Measurements from ENCODE around the gene NOTUM. TPM values are rescaled to one million over a fixed set of nuclear protein-coding genes. Genes with fewer than 3 reads are reported as not detected.

Gene NOTUM
- polyA plus RNA-seq, 3 donors: not detected

GRCh38 chr17:81996757-81997441 is 35.9 kb upstream of the NOTUM start:
- no peaks in the 10 kb centered on the region for H3K4me1 ChIP-seq (ENCODE audit: control insufficient read depth in 1 of 2, insufficient read depth in 2 of 2, low read length in 2 of 2)
- DNase-seq: no peak
- no peaks in the 10 kb centered on the region for H3K9me3 ChIP-seq (replicated peaks in 1 of 2; ENCODE audit: control insufficient read depth in 1 of 2, insufficient read depth in 1 of 2, low read length in 2 of 2)
- no peak overlapping the region for H2AFZ ChIP-seq (ENCODE audit: insufficient read depth, low read depth, low read length, poor library complexity, severe bottlenecking)
- intact Hi-C loops (cut with micrococcal nuclease): no loop called here
- TF ChIP-seq CTCF (IDR thresholded peaks at IDR 0.05): no peak
- no peaks in the 10 kb centered on the region for H3K79me2 ChIP-seq (ENCODE audit: insufficient read depth, low read length)
- no peak overlapping the region for H3K9ac ChIP-seq (ENCODE audit: insufficient read depth, low read length, poor library complexity, severe bottlenecking)
- no peaks in the 10 kb centered on the region for H3K27me3 ChIP-seq (ENCODE audit: control insufficient read depth in 2 of 2, insufficient read depth in 2 of 2, low read length in 2 of 2)
- Mint-ChIP-seq H3K4me3 (no peak overlapping the region), H3K36me3 (peaks cover 16 to 49% of the 10 kb centered on the region in 2 donors), H3K9me3 (peaks cover 0 to 2% (median 0%) of the 10 kb centered on the region in 7 donors), H3K4me1 (no peaks in the 10 kb centered on the region), H3K27ac (no peak overlapping the region), H3K27me3 (ENCODE audit: low read depth in 3 of 3) (no peaks in the 10 kb centered on the region)
- 97% methylated on average over 16 of the region's 30 CpGs for WGBS (ENCODE audit: insufficient coverage)
- no peaks in the 10 kb centered on the region for H4K20me1 ChIP-seq (ENCODE audit: insufficient read depth, low read length)
- no peak overlapping the region for H3K4me2 ChIP-seq (replicated peaks; ENCODE audit: extremely low read depth, low read length, poor library complexity, severe bottlenecking)
- peaks cover 14 to 30% of the 10 kb centered on the region in 2 donors for H3K36me3 ChIP-seq (replicated peaks in 1 of 2; ENCODE audit: control insufficient read depth in 1 of 2, insufficient read depth in 2 of 2, low read length in 2 of 2)
- H3K27ac ChIP-seq (ENCODE audit: low read depth in 1 of 2, low read length in 2 of 2): no peak overlapping the region
- H3K4me3 ChIP-seq (replicated peaks in 1 of 3; ENCODE audit: low read depth in 2 of 3, low read length in 3 of 3): no peak overlapping the region

- Mint-ChIP-seq H3K27me3 (ENCODE audit: low read depth in 3 of 3) (no peaks in the 10 kb centered on the region), H3K36me3 (peaks cover 16 to 49% of the 10 kb centered on the region in 2 donors), H3K4me1 (no peaks in the 10 kb centered on the region), H3K27ac (no peak overlapping the region), H3K9me3 (peaks cover 0 to 2% (median 0%) of the 10 kb centered on the region in 7 donors), H3K4me3 (no peak overlapping the region)
- Histone ChIP-seq H3K9ac (ENCODE audit: insufficient read depth, low read length, poor library complexity, severe bottlenecking) (no peak overlapping the region), H3K79me2 (ENCODE audit: insufficient read depth, low read length) (no peaks in the 10 kb centered on the region), H4K20me1 (ENCODE audit: insufficient read depth, low read length) (peaks cover 3% of the 10 kb centered on the region), H3K4me2 (replicated peaks; ENCODE audit: extremely low read depth, low read length, poor library complexity, severe bottlenecking) (no peak overlapping the region), H3K4me3 (replicated peaks in 1 of 3; ENCODE audit: low read depth in 2 of 3, low read length in 3 of 3) (no peak overlapping the region), H3K36me3 (replicated peaks in 1 of 2; ENCODE audit: control insufficient read depth in 1 of 2, insufficient read depth in 2 of 2, low read length in 2 of 2) (peaks cover 14 to 30% of the 10 kb centered on the region in 2 donors), H3K4me1 (ENCODE audit: control insufficient read depth in 1 of 2, insufficient read depth in 2 of 2, low read length in 2 of 2) (no peaks in the 10 kb centered on the region), H2AFZ (ENCODE audit: insufficient read depth, low read depth, low read length, poor library complexity, severe bottlenecking) (no peak overlapping the region), H3K9me3 (replicated peaks in 1 of 2; ENCODE audit: control insufficient read depth in 1 of 2, insufficient read depth in 1 of 2, low read length in 2 of 2) (no peaks in the 10 kb centered on the region), H3K27ac (ENCODE audit: low read depth in 1 of 2, low read length in 2 of 2) (no peak overlapping the region), H3K27me3 (ENCODE audit: control insufficient read depth in 2 of 2, insufficient read depth in 2 of 2, low read length in 2 of 2) (no peaks in the 10 kb centered on the region)
- no peak for TF ChIP-seq CTCF (IDR thresholded peaks at IDR 0.05)
- intact Hi-C loops (cut with micrococcal nuclease): no loop called here
- DNase-seq: no peak
- 94% methylated on average over 28 of the region's 28 CpGs for WGBS (ENCODE audit: insufficient coverage)
Measured at GRCh38 chr17:81996232-81996756, 35.3 kb upstream of the NOTUM start.

Data from CD14-positive monocyte (primary cell).